Urinary bladder (tissue), 4 donors: ENCODE results near the gene ZNF229. TPM values are rescaled to one million over a fixed set of nuclear protein-coding genes. Genes with fewer than 3 reads are reported as not detected.
A peak's percentile ranks its signal among the peaks of the same experiment; 100 is the strongest.
"Not testable (repeated sequence)": the region's sequence is repeated elsewhere in the genome, so short reads cannot be mapped to it uniquely, and the experiment has no call there.

Experiments used
- DNase-seq: peaks from one replicate; pipeline ENCODE4 v3.0.0-alpha.2; 2015; ENCODE audit errors: extremely low spot score
- H3K27ac ChIP-seq: one replicate; pipeline ENCODE4 v1.5.1; 2013; ENCODE audit warnings: low read depth, mild to moderate bottlenecking, moderate library complexity
- H3K36me3 ChIP-seq: one replicate; pipeline ENCODE4 v1.6.1; 2013; ENCODE audit warnings: mild to moderate bottlenecking, moderate library complexity; ENCODE audit not compliant: insufficient read depth
- H3K4me1 ChIP-seq: one replicate; pipeline ENCODE4 v1.6.1; 2013; ENCODE audit warnings: mild to moderate bottlenecking, moderate library complexity; ENCODE audit not compliant: insufficient read depth
- H3K4me3 ChIP-seq: one replicate; pipeline ENCODE4 v1.5.1; 2013; ENCODE audit warnings: low read depth, low read length
- WGBS: extraction: QIAGEN DNeasy Blood & Tissue Kit; methylation state at CpG from one replicate; pipeline ENCODE4 v1.1.7; 2013; 5-methylcytosine and 5-hydroxymethylcytosine counted together
- polyA plus RNA-seq: library from polyadenylated mRNA; stranded (reverse); fragments of 200-250 nt; gene quantifications from one replicate; pipeline ENCODE4 v1.2.3, GENCODE V29; 2013
- total RNA-seq: library from RNA; depleted of rRNA; stranded (reverse); fragments of >200 nt; gene quantifications from one replicate; pipeline ENCODE4 v1.2.3, GENCODE V29; 2014
- donor health status: healthy with polysubstance abuse.
- donor health status: healthy.

ZNF229 gene
- total RNA-seq (15.1 TPM), polyA plus RNA-seq (3.4 TPM)

GRCh38 chr19:44447916-44448674 lies at the start of gene ZNF229:
Gene ZNF229, minus strand, starts transcription at chr19:44448472. Its CDS starts 5,625 bp downstream, at chr19:44442847.
- Histone ChIP-seq H3K36me3 (peaks cover 2% of the 10 kb centered on the region), H3K4me3 (peak within 1 kb of the TSS; percentile 44), H3K27ac (no peak within 1 kb of the TSS), H3K4me1 (no peaks in the 10 kb centered on the region)
- peak; percentile 87 for DNase-seq
- 2% methylated on average over 45 of the region's 45 CpGs for WGBS

DNA sequence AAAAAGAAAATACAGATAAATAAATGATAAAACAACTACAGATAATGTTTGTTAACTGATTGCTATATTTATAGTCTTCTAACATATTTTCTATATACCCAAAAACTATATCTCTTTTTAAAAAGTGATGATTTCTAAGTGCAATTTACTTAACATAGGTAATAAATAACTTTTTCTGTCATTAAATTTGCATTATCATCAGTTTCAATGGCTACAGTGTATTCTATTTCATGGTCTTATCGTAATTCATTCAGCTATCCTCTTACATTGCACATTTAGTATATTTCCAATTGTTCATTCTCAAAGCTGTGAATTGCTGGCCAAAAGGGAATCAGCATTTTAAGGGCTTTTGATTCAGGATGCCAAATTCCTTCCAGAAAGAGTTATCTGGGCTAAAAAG lies 48.4 kb upstream of the ZNF229 start:
- Histone ChIP-seq H3K27ac (no peak overlapping the region), H3K36me3 (peaks cover 24% of the 10 kb centered on the region), H3K4me3 (no peak overlapping the region), H3K4me1 (no peaks in the 10 kb centered on the region)
- WGBS: 99% methylated on average over 1 of the region's 1 CpG
- no peak for DNase-seq

GRCh38 chr19:44476559-44477408 lies 28.5 kb upstream of the ZNF229 start:
- DNase-seq: no peak
- Histone ChIP-seq H3K4me1 (no peaks in the 10 kb centered on the region), H3K27ac (no peak overlapping the region), H3K36me3 (peaks cover 27% of the 10 kb centered on the region), H3K4me3 (no peak overlapping the region)
- 98% methylated on average over 7 of the region's 7 CpGs for WGBS

DNA sequence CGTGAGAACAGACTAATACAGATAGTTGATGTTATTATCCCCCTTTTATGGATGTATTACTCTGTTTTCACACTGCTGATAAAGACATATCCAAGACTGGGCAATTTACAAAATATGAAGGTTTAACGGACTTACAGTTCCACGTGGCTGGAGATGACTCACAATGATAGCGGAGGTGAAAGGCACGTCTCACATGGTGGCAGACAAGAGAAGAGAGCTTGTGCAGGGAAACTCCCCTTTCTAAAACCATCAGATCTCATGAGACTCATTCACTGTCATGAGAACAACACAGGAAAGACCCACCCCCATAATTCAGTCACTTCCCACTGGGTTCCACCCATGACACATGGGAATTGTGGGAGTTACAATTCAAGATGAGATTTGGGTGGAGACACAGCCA lies 20.5 kb upstream of the ZNF229 start:
- not testable (repeated sequence) for H3K27ac ChIP-seq, DNase-seq, H3K4me1 ChIP-seq, H3K36me3 ChIP-seq, H3K4me3 ChIP-seq
- WGBS: 75% methylated on average over 5 of the region's 5 CpGs

- WGBS: 44% methylated on average over 3 of the region's 3 CpGs
- H3K4me3 ChIP-seq, DNase-seq, H3K4me1 ChIP-seq, H3K27ac ChIP-seq, H3K36me3 ChIP-seq: not testable (repeated sequence)
Observed at GRCh38 chr19:44462600-44463286, 14.5 kb upstream of the ZNF229 start.

GRCh38 chr19:44456016-44456415 lies 7.7 kb upstream of the ZNF229 start:
- not testable (repeated sequence) for H3K4me1 ChIP-seq, H3K36me3 ChIP-seq, DNase-seq, H3K4me3 ChIP-seq, H3K27ac ChIP-seq
- WGBS: 91% methylated on average over 11 of the region's 13 CpGs

DNA sequence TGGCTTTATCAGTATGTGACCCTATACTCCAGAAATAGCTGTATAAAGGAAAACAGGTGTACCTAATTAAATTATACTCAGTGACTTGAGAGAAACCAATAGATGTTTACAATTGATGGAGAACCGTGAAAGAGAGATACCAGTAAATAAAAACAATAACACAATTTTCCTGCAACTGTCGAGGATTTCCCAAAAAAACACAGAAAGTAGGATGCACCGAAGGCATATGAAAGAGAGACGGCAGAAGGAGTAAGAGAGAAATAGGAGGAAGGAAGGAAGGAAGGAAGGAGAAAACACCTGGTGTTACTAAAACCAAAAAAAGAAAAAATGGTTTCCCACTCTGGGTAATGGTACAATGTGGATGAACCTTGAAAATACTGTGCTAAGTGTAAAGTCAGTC lies 6.8 kb upstream of the ZNF229 start:
- H3K4me3 ChIP-seq: no peak overlapping the region
- no peak overlapping the region for H3K27ac ChIP-seq
- DNase-seq: no peak
- no peaks in the 10 kb centered on the region for H3K4me1 ChIP-seq
- 76% methylated on average over 4 of the region's 4 CpGs for whole genome bisulfite sequencing
- no peaks in the 10 kb centered on the region for H3K36me3 ChIP-seq

DNA sequence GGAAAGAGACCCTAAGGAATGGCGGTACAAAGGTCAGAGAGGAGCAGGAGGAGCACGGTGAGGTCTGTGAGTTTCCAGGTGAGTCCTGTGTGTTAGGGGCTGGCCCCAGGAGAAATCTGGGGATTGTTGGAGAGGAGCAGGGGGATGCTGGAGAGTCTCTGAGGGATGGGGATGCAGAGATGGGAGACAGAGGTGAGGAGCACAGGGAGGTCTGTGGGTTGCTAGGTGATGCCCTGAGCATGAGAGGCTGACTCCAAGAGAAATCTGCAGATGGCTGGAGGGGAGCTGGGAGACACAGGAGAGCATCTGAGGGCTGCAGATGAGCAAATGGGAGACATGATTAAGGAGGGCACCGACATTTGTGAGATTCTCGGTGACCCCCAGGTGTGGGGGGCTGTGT lies 4.1 kb upstream of the ZNF229 start:
- 91% methylated on average over 4 of the region's 4 CpGs for WGBS
- Histone ChIP-seq H3K4me3 (no peak overlapping the region), H3K4me1 (no peaks in the 10 kb centered on the region), H3K36me3 (no peaks in the 10 kb centered on the region), H3K27ac (no peak overlapping the region)
- no peak for DNase-seq

DNA sequence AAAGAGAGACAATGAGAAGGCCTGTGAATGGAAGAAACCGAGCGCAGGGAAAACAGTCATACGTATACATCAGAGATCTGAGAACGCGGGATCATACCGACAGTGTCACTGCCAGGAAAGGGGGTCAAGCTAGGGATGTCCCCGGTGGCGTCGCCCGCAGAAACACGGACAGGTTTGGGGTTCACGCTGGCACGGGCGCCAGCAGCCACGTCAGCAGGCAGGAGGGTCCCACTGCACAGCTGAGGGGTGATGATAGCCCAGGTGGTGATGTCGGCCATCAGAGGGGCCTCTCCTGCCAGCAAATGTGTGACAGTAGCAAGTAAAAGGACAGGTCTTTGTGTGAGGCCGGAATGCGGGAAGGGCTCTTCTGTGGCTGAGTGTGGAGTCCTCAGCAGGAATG lies 3.4 kb upstream of the ZNF229 start:
- Histone ChIP-seq H3K27ac (no peak overlapping the region), H3K4me1 (no peaks in the 10 kb centered on the region), H3K4me3 (no peak overlapping the region), H3K36me3 (no peaks in the 10 kb centered on the region)
- WGBS: 92% methylated on average over 18 of the region's 18 CpGs
- no peak for DNase-seq

GRCh38 chr19:44438441-44438840 lies 9.8 kb downstream of the ZNF229 start:
- Histone ChIP-seq H3K4me1 (no peaks in the 10 kb centered on the region), H3K36me3 (peaks cover 2% of the 10 kb centered on the region), H3K4me3 (no peak overlapping the region), H3K27ac (no peak overlapping the region)
- WGBS: 91% methylated on average over 3 of the region's 3 CpGs
- no peak for DNase-seq

DNA sequence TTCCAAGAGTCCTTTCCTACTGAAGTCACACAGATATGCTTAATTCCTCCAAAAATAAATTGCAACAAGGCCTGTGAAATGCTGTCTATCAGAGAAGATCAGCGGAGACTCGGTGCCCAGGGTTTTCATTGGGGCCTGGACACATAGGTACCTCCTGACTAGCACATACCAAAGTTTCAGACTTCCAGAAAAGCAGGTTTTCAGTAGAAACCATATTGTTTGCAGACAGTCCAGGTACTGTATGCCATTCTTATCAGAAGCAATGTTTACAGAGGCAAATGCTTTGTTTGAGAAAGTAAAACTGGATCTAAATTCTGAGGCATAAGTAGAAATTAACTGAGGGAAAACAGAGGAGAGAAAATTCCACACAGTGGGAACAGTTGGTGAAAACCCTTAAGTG lies 12.8 kb downstream of the ZNF229 start:
- H3K36me3 ChIP-seq: peaks cover 2% of the 10 kb centered on the region
- no peaks in the 10 kb centered on the region for H3K4me1 ChIP-seq
- 95% methylated on average over 2 of the region's 2 CpGs for WGBS

DNA sequence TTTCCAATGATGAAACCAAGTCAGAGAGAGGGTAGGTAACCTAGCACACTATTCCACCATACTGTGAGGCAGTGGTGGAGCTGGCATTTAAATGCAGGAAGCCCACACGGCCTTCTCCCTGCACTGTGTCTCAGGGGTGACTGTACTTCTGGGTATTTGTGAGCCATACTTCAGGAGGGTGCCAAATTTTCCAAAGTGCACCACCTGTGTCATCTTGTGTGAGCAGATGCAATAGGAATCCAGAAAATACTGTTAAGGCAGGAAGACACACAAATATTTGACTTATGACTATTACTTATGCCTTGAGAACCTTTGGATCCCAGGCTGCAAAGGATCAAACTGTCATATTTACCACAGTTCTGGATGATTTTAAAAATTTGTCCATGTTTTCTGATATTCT lies 17.3 kb downstream of the ZNF229 start:
- no peaks in the 10 kb centered on the region for H3K4me1 ChIP-seq
- WGBS: 88% methylated on average over 1 of the region's 1 CpG
- H3K36me3 ChIP-seq: peaks cover 2% of the 10 kb centered on the region
- no peak overlapping the region for H3K4me3 ChIP-seq
- DNase-seq: no peak
- no peak overlapping the region for H3K27ac ChIP-seq

More for the DNA sequence above, 12.8 kb downstream of the ZNF229 start:
- H3K4me3 ChIP-seq: no peak overlapping the region
- H3K27ac ChIP-seq: no peak overlapping the region
- DNase-seq: no peak

DNA sequence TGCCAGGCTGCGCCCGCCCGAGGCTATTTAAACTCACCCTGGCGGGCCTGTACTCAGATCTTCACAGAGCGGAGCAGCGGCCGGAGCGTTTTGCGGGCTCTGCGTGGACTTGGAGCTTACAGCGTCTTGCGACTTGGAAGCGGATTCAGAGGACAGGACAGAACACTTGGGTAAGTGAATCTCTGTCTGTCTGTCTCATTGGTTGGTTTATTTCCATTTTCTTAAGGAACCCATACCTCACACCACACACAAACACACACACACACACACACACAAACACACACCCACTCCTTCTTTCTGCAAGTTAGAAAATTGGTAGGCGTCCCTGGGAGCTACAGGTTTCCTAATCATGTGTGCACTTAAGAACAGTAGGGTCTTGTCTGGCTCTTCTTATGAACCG lies 32.7 kb downstream of the ZNF229 start:
- DNase-seq, H3K4me1 ChIP-seq, H3K36me3 ChIP-seq, H3K27ac ChIP-seq, H3K4me3 ChIP-seq: not testable (repeated sequence)
- WGBS: 85% methylated on average over 5 of the region's 15 CpGs
